HCT116 (cell line): ENCODE data around the gene ESRP2. TPM values are rescaled to one million over a fixed set of nuclear protein-coding genes. Genes with fewer than 3 reads are reported as not detected.

Experiments used
- ATAC-seq: fragments of 200-7000 bp; cut with Tn5 transposase; 2 replicates; pipeline ENCODE4 v1.9.1; 2020; ENCODE audit warnings: mild to moderate bottlenecking, moderate library complexity
- BruUV-seq: library from RNA; stranded (reverse); fragments of 400-500 nt; replicated peaks from 2 replicates; lab custom pipeline; 2021; lab: Mats Ljungman, UMichigan
- CTCF ChIA-PET: fragments of 300-600 bp; sonication (Branson Sonifier 250); formaldehyde crosslinking; loops from one replicate; lab custom pipeline; 2021; ENCODE audit warnings: antibody characterized with exemption; lab: Charles Lee
- POLR2A ChIA-PET: fragments of 300-600, 350-600 bp; sonication (Branson Sonifier 250); formaldehyde crosslinking; loops from one replicate; lab custom pipeline; 2021; ENCODE audit warnings: antibody characterized with exemption; lab: Charles Lee
- RAD21 ChIA-PET, 2 experiments: fragments of 300-600 bp; sonication (Branson Sonifier 250); formaldehyde crosslinking; loops; one replicate each; lab custom pipeline; 2023; ENCODE audit warnings: low total read pairs in 2 of 2; ENCODE audit not compliant: uncharacterized antibody in 2 of 2, unreplicated experiment in 2 of 2, low non-redundant PET in 1 of 2; lab: Charles Lee
- DNase-seq: peaks from one replicate; pipeline ENCODE4 v3.0.0-alpha.2; 2010; ENCODE audit warnings: low read depth, low spot score
- H2AFZ ChIP-seq: fragments of 200-600 bp; shearing (Covaris generic), sonication (generic); 2 replicates; pipeline ENCODE4 v1.6.1; 2017; ENCODE audit warnings: low read depth, mixed run types, mixed read lengths, antibody characterized with exemption, low read length; ENCODE audit not compliant: poor library complexity, severe bottlenecking
- H3K27ac ChIP-seq: 2 replicates; pipeline ENCODE4 v1.5.1; 2012; ENCODE audit warnings: low read depth, low read length
- H3K27me3 ChIP-seq: fragments of 200-600 bp; sonication (generic); 2 replicates; pipeline ENCODE4 v1.6.1; 2016; ENCODE audit warnings: mixed run types, low read length, mixed read lengths; ENCODE audit not compliant: insufficient read depth
- H3K36me3 ChIP-seq, 2 experiments: fragments of 200-500 bp in 1 of 2; fragments of 200-600 bp in 1 of 2; sonication (Bioruptor generic) in 1 of 2; sonication (generic) in 1 of 2; 2 replicates each; pipeline versions ENCODE4 v1.5.1 to v1.6.1; 2014 to 2016; ENCODE audit warnings: low read length in 2 of 2, inconsistent platforms in 1 of 2, mixed read lengths in 1 of 2, mixed run types in 1 of 2; ENCODE audit not compliant: insufficient read depth in 2 of 2, control insufficient read depth in 1 of 2
- H3K4me1 ChIP-seq, 2 experiments: fragments of 200-600 bp in 1 of 2; sonication (generic) in 1 of 2; 2 replicates each; pipeline versions ENCODE4 v1.5.1 to v1.6.1; 2012 to 2017; ENCODE audit warnings: low read length in 2 of 2, inconsistent platforms in 1 of 2, mild to moderate bottlenecking in 1 of 2, mixed read lengths in 1 of 2, mixed run types in 1 of 2, moderate library complexity in 1 of 2; ENCODE audit not compliant: insufficient read depth in 2 of 2, control insufficient read depth in 1 of 2
- H3K4me2 ChIP-seq: fragments of 200-600 bp; sonication (generic); 2 replicates; pipeline ENCODE4 v1.6.1; 2017; ENCODE audit warnings: mixed run types, low read length, mixed read lengths
- H3K4me3 ChIP-seq, 2 experiments: fragments of 200-600 bp in 1 of 2; sonication (generic) in 1 of 2; replicated peaks in 1 of 2; 2 replicates each; pipeline ENCODE4 v1.5.1; 2011 to 2016; ENCODE audit warnings: low read length in 2 of 2, control low read depth in 1 of 2, low read depth in 1 of 2, mild to moderate bottlenecking in 1 of 2, mixed read lengths in 1 of 2, mixed run types in 1 of 2
- H3K79me2 ChIP-seq: fragments of 200-600 bp; sonication (generic); 2 replicates; pipeline ENCODE4 v1.6.1; 2017; ENCODE audit warnings: mild to moderate bottlenecking, mixed run types, low read length, moderate library complexity, mixed read lengths; ENCODE audit not compliant: insufficient read depth
- H3K9ac ChIP-seq: fragments of 200-600 bp; sonication (generic); 2 replicates; pipeline ENCODE4 v1.6.1; 2016; ENCODE audit warnings: low read length, mixed read lengths
- H3K9me2 ChIP-seq: fragments of 200-600 bp; sonication (generic), shearing (Covaris generic); 2 replicates; pipeline ENCODE4 v1.6.1; 2017; ENCODE audit warnings: mixed run types, mild to moderate bottlenecking, moderate library complexity; ENCODE audit not compliant: insufficient read depth
- H3K9me3 ChIP-seq, 2 experiments: fragments of 200-500 bp in 1 of 2; fragments of 200-600 bp in 1 of 2; sonication (Bioruptor generic) in 1 of 2; sonication (generic) in 1 of 2; 2 replicates each; pipeline ENCODE4 v1.6.1; 2014 to 2017; ENCODE audit warnings: low read length in 2 of 2, mixed read lengths in 2 of 2, inconsistent platforms in 1 of 2, low read depth in 1 of 2, mild to moderate bottlenecking in 1 of 2, mixed run types in 1 of 2, moderate library complexity in 1 of 2; ENCODE audit not compliant: control insufficient read depth in 1 of 2, insufficient read depth in 1 of 2
- H4K20me1 ChIP-seq: fragments of 200-600 bp; sonication (generic), shearing (Covaris generic); 2 replicates; pipeline ENCODE4 v1.6.1; 2017; ENCODE audit warnings: mixed run types, mild to moderate bottlenecking, moderate library complexity; ENCODE audit not compliant: insufficient read depth
- CBX3 ChIP-seq: IDR thresholded peaks from 2 replicates; pipeline ENCODE4 v1.6.1; 2012; ENCODE audit warnings: low read depth
- EGR1 ChIP-seq: IDR thresholded peaks from 2 replicates; pipeline ENCODE4 v1.6.1; 2012; ENCODE audit warnings: low read depth
- ELF1 ChIP-seq: IDR thresholded peaks from 2 replicates; pipeline ENCODE4 v1.6.1; 2012; ENCODE audit warnings: low read depth, borderline replicate concordance
- EZH2 ChIP-seq: fragments of 200-600 bp; sonication (generic); IDR thresholded peaks from 2 replicates; pipeline ENCODE4 v1.6.1; 2017; ENCODE audit warnings: antibody characterized with exemption, mixed run types
- EZH2phosphoT487 ChIP-seq: fragments of 200-600 bp; IDR thresholded peaks from 2 replicates; pipeline ENCODE4 v1.6.1; 2018; ENCODE audit warnings: antibody characterized with exemption, borderline replicate concordance
- JUND ChIP-seq: IDR thresholded peaks from 2 replicates; pipeline ENCODE4 v1.6.1; 2012
- MAX ChIP-seq: IDR thresholded peaks from 2 replicates; pipeline ENCODE4 v1.6.1; 2012
- POLR2AphosphoS5 ChIP-seq: IDR thresholded peaks from 2 replicates; pipeline ENCODE4 v1.6.1; 2011; ENCODE audit warnings: mild to moderate bottlenecking, low read depth, low read length, moderate library complexity
- RAD21 ChIP-seq: IDR thresholded peaks from 2 replicates; pipeline ENCODE4 v1.6.1; 2012; ENCODE audit warnings: low read depth, mild to moderate bottlenecking
- SP1 ChIP-seq: IDR thresholded peaks from 2 replicates; pipeline ENCODE4 v1.6.1; 2012; ENCODE audit warnings: low read depth
- SRF ChIP-seq: IDR thresholded peaks from 2 replicates; pipeline ENCODE4 v1.6.1; 2012; ENCODE audit warnings: low read depth
- YY1 ChIP-seq: IDR thresholded peaks from 2 replicates; pipeline ENCODE4 v1.6.1; 2011; ENCODE audit warnings: low read length, low read depth, moderate library complexity, mild to moderate bottlenecking; ENCODE audit not compliant: insufficient replicate concordance; ENCODE audit errors: extremely low read depth
- ZFX ChIP-seq: fragments of 450-650 bp; IDR thresholded peaks from 2 replicates; pipeline ENCODE4 v1.6.1; 2017
- ZNF274 ChIP-seq: fragments of 200-500 bp; sonication (Bioruptor generic); IDR thresholded peaks from 2 replicates; pipeline ENCODE4 v1.6.1; 2014; ENCODE audit warnings: mild to moderate bottlenecking, low read depth, low read length, inconsistent platforms
- intact Hi-C: fragments of 100-400 bp; cut with micrococcal nuclease; formaldehyde crosslinking; loops from 2 replicates; pipeline ENCODE4 v1.10.0; 2022
- total RNA-seq: library from RNA; stranded (reverse); gene quantifications from one replicate; pipeline ENCODE4 v1.2.1, GENCODE V29; 2021; ENCODE audit not compliant: unreplicated experiment
- TF ChIP-seq, protein P1 (sequence below): IDR thresholded peaks from 2 replicates; pipeline ENCODE4 v1.6.1; 2012; ENCODE audit warnings: low read depth
- TF ChIP-seq, protein P2 (sequence below): IDR thresholded peaks from 2 replicates; pipeline ENCODE4 v1.6.1; 2012

ESRP2 gene
- total RNA-seq, 1 experiment from 2014 or later = 42.5 TPM

GRCh38 chr16:68283801-68284598, 48.1 kb upstream of the ESRP2 start:
- H3K36me3 ChIP-seq = peaks cover 0 to 31% of the 10 kb centered on the region in 2 experiments; a peak in 2 of 4 replicates
- no TSS peak for BruUV-seq
- CTCF ChIA-PET = no interaction called here
- no peak overlapping the region for H3K4me3 ChIP-seq
- intact Hi-C loops = no loop called here
- H3K9me3 ChIP-seq = no peaks in the 10 kb centered on the region
- no peak overlapping the region for H2AFZ ChIP-seq
- POLR2A ChIA-PET = no interaction called here
- peaks cover 70% of the 10 kb centered on the region for H3K79me2 ChIP-seq
- H3K9ac ChIP-seq = no peak overlapping the region
- H4K20me1 ChIP-seq = no peaks in the 10 kb centered on the region
- no peak overlapping the region for H3K4me2 ChIP-seq
- RAD21 ChIA-PET = interaction anchor here in 1 of 2 experiments (1.1 kb wide), 1 partner anchor 8 kb away, joined by 3 read pairs; no protein-coding TSS in a partner anchor
- peaks cover 0 to 7% of the 10 kb centered on the region in 2 experiments; a peak in 1 of 4 replicates for H3K4me1 ChIP-seq
- no peak for DNase-seq
- TF ChIP-seq POLR2AphosphoS5 (no peak), MAX (no peak), CBX3 (no peak), EGR1 (no peak), RAD21 (no peak), SP1 (no peak), EZH2 (no peak), EZH2phosphoT487 (no peak), JUND (no peak), ZNF274 (no peak), YY1 (no peak), ELF1 (no peak), ZFX (no peak), SRF (no peak)
- TF ChIP-seq, protein P1, sequence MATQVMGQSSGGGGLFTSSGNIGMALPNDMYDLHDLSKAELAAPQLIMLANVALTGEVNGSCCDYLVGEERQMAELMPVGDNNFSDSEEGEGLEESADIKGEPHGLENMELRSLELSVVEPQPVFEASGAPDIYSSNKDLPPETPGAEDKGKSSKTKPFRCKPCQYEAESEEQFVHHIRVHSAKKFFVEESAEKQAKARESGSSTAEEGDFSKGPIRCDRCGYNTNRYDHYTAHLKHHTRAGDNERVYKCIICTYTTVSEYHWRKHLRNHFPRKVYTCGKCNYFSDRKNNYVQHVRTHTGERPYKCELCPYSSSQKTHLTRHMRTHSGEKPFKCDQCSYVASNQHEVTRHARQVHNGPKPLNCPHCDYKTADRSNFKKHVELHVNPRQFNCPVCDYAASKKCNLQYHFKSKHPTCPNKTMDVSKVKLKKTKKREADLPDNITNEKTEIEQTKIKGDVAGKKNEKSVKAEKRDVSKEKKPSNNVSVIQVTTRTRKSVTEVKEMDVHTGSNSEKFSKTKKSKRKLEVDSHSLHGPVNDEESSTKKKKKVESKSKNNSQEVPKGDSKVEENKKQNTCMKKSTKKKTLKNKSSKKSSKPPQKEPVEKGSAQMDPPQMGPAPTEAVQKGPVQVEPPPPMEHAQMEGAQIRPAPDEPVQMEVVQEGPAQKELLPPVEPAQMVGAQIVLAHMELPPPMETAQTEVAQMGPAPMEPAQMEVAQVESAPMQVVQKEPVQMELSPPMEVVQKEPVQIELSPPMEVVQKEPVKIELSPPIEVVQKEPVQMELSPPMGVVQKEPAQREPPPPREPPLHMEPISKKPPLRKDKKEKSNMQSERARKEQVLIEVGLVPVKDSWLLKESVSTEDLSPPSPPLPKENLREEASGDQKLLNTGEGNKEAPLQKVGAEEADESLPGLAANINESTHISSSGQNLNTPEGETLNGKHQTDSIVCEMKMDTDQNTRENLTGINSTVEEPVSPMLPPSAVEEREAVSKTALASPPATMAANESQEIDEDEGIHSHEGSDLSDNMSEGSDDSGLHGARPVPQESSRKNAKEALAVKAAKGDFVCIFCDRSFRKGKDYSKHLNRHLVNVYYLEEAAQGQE = no peak
- TF ChIP-seq, protein P2, sequence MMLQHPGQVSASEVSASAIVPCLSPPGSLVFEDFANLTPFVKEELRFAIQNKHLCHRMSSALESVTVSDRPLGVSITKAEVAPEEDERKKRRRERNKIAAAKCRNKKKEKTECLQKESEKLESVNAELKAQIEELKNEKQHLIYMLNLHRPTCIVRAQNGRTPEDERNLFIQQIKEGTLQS = no peak
- TF ChIP-seq, all 23 proteins: peak for 0
- no peaks in the 10 kb centered on the region for H3K9me2 ChIP-seq
- H3K27ac ChIP-seq = no peak overlapping the region
- ATAC-seq = no peak
- H3K27me3 ChIP-seq = no peaks in the 10 kb centered on the region
